K562 treated with DMSO at 1 percent for 24 hours (cell line): Measurements from ENCODE around the gene SIRPA. TPM values are rescaled to one million over a fixed set of nuclear protein-coding genes. Genes with fewer than 3 reads are reported as not detected.

Source experiments
- total RNA-seq: library from RNA; unstranded; fragments of 300-600 nt; gene quantifications from 2 replicates; pipeline ENCODE4 v1.2.3, GENCODE V29; 2022; ENCODE audit warnings: low read depth; ENCODE audit not compliant: insufficient read depth

SIRPA gene
- total RNA-seq: 0.31 and 0.36 TPM in 2 replicates

GRCh38 chr20:1894951-1895673 is at the start of gene SIRPA:
SIRPA (plus strand) TSS chr20:1895407; CDS start chr20:1895448, 41 bp downstream.

Other genes with a start within 250 kb of the SIRPA start
- gene SIRPG, start 237.6 kb upstream of the SIRPA start, total RNA-seq: not detected in 2 replicates
- gene PDYN, start 98.7 kb downstream of the SIRPA start, total RNA-seq: not detected in 2 replicates
- 7.9 and 8.4 TPM in 2 replicates for gene STK35, start 206.4 kb downstream of the SIRPA start, total RNA-seq